NCI-H1694 treated with DMSO at 0.1 percent for 48 hours (cell line): ENCODE data around the gene CLDN5.

Source experiments
- DNase-seq: peaks from one replicate; lab custom pipeline; 2025; lab: John Stamatoyannopoulos, UW

CLDN5 gene

GRCh38 chr22:19524170-19525115 lies at the start of gene CLDN5:
Gene CLDN5 (minus strand): TSS chr22:19524410. CDS start chr22:19524255, 155 bp downstream.
- DNase-seq, result no peak

GRCh38 chr22:19571995-19572394 lies 47.8 kb upstream of the CLDN5 start:
- no peak for DNase-seq

- DNase-seq, result no peak
These were observed 47.1 kb upstream of the CLDN5 start for GRCh38 chr22:19571207-19571795.

- no peak for DNase-seq
These were observed 45.8 kb upstream of the CLDN5 start for GRCh38 chr22:19569976-19570375.

GRCh38 chr22:19569276-19569640 lies 45.0 kb upstream of the CLDN5 start:
- DNase-seq, result no peak

- DNase-seq, result no peak
These were observed 44.4 kb upstream of the CLDN5 start for GRCh38 chr22:19568337-19569275.

GRCh38 chr22:19567157-19568009 lies 43.2 kb upstream of the CLDN5 start:
- DNase-seq, result no peak

- no peak for DNase-seq
These were observed 42.3 kb upstream of the CLDN5 start for GRCh38 chr22:19566279-19567156.

- no peak for DNase-seq
These were observed 41.4 kb upstream of the CLDN5 start for GRCh38 chr22:19565382-19566278.

- DNase-seq, result no peak
These were observed 35.7 kb upstream of the CLDN5 start for GRCh38 chr22:19559956-19560355.

- DNase-seq, result no peak
These were observed 35.2 kb upstream of the CLDN5 start for GRCh38 chr22:19559324-19559811.

- no peak for DNase-seq
These were observed 32.8 kb upstream of the CLDN5 start for GRCh38 chr22:19556963-19557545.

GRCh38 chr22:19555651-19556050 lies 31.4 kb upstream of the CLDN5 start:
- no peak for DNase-seq

- DNase-seq, result no peak
These were observed 30.7 kb upstream of the CLDN5 start for GRCh38 chr22:19554834-19555404.

GRCh38 chr22:19553201-19553600 lies 29.0 kb upstream of the CLDN5 start:
- DNase-seq, result no peak

- DNase-seq, result no peak
These were observed 26.2 kb upstream of the CLDN5 start for GRCh38 chr22:19550382-19550781.

- DNase-seq, result no peak
These were observed 25.2 kb upstream of the CLDN5 start for GRCh38 chr22:19549428-19549827.

- no peak for DNase-seq
These were observed 24.8 kb upstream of the CLDN5 start for GRCh38 chr22:19548964-19549363.
